Astrocyte of the cerebellum (primary cell): Measurements from ENCODE around the gene FOXJ3.

ENCODE experiments used
- DNase-seq: peaks from one replicate; pipeline ENCODE4 v3.0.0-alpha.2; 2011; ENCODE audit warnings: low read depth
- H3K4me3 ChIP-seq: 2 replicates; pipeline ENCODE4 v1.5.1; 2011; ENCODE audit warnings: mild to moderate bottlenecking, low read depth, low read length, moderate library complexity
- CTCF ChIP-seq: IDR thresholded peaks from 2 replicates; pipeline ENCODE4 v1.5.1; 2012; ENCODE audit warnings: low read length, low read depth, moderate library complexity, mild to moderate bottlenecking; ENCODE audit errors: missing control alignments
- in situ Hi-C: cut with HindIII; loops from 2 replicates; pipeline ENCODE4 v1.10.0; 2017; ENCODE audit warnings: low sequenced_read_pairs

FOXJ3 gene

GRCh38 chr1:42320708-42321107 lies 14.3 kb downstream of the FOXJ3 start:
- in situ Hi-C loops: no loop called here
- H3K4me3 ChIP-seq: no peak overlapping the region
- no peak for TF ChIP-seq CTCF
- no peak for DNase-seq

GRCh38 chr1:42319871-42320484 lies 15.1 kb downstream of the FOXJ3 start:
- no peak for TF ChIP-seq CTCF
- no peak for DNase-seq
- in situ Hi-C loops: no loop called here
- no peak overlapping the region for H3K4me3 ChIP-seq

GRCh38 chr1:42319128-42319851 lies 15.7 kb downstream of the FOXJ3 start:
- in situ Hi-C loops: no loop called here
- no peak for DNase-seq
- TF ChIP-seq CTCF: no peak
- no peak overlapping the region for H3K4me3 ChIP-seq

GRCh38 chr1:42318601-42319000 lies 16.4 kb downstream of the FOXJ3 start:
- in situ Hi-C loops: no loop called here
- no peak overlapping the region for H3K4me3 ChIP-seq
- no peak for TF ChIP-seq CTCF
- DNase-seq: no peak

GRCh38 chr1:42317308-42317707 lies 17.7 kb downstream of the FOXJ3 start:
- no peak overlapping the region for H3K4me3 ChIP-seq
- no peak for TF ChIP-seq CTCF
- no peak for DNase-seq
- in situ Hi-C loops: no loop called here

GRCh38 chr1:42316292-42316691 lies 18.7 kb downstream of the FOXJ3 start:
- no peak overlapping the region for H3K4me3 ChIP-seq
- TF ChIP-seq CTCF: no peak
- DNase-seq: no peak
- in situ Hi-C loops: no loop called here
